Measurements from ENCODE around the gene RAB14.

Gene RAB14

DNA sequence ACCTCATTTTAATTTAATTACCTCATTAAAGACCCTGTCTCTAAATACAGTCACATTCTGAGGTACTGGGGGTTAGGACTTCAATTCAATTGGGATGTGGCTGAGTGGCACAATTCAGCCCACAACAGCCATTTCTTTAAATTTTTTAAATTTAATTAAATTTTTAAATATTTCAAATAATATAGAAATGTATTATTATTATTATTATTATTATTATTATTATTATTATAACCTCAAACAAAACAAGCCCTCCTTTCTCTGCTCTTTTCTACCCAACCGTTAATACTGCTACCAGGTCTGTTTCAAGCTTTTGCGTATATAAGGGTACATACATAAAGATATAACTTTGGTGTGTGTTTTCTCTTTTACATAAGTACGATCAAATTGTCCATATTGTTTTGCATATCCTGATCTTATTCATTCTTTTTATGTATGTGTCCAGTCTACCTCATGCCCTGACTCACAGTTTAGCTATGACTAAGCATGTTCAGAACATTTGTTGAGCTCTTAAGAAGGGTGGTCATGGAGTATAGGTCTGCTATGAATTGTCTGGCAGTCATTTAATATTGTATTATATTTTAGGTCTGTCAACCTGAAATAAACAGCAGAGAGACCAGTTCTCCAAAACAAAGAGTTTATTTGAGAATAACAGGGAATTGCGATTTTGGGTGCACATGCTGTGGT, 16.1 kb upstream of the RAB14 start:
- no peak overlapping the region for H3K9ac ChIP-seq (ENCODE audit: low read depth, low read length)
- H3K36me3 ChIP-seq (ENCODE audit: insufficient read depth, low read length) = no peaks in the 10 kb centered on the region
- H3K4me2 ChIP-seq (ENCODE audit: low read length) = no peak overlapping the region
- peaks cover 12% of the 10 kb centered on the region for H3K4me1 ChIP-seq (ENCODE audit: control insufficient read depth, insufficient read depth, low read length)
- no peaks in the 10 kb centered on the region for H3K27me3 ChIP-seq (ENCODE audit: control insufficient read depth, insufficient read depth, low read length)
- H3K4me3 ChIP-seq (ENCODE audit: low read length) = no peak overlapping the region
- no peaks in the 10 kb centered on the region for H3K9me3 ChIP-seq (replicated peaks; ENCODE audit: low read length)

GRCh38 chr9:121216271-121216805, 14.7 kb upstream of the RAB14 start:
- Histone ChIP-seq H3K9me3 (replicated peaks; ENCODE audit: low read length) (no peaks in the 10 kb centered on the region), H3K4me3 (ENCODE audit: low read length) (no peak overlapping the region), H3K27me3 (ENCODE audit: control insufficient read depth, insufficient read depth, low read length) (no peaks in the 10 kb centered on the region), H3K9ac (ENCODE audit: low read depth, low read length) (no peak overlapping the region), H3K4me1 (ENCODE audit: control insufficient read depth, insufficient read depth, low read length) (peaks cover 10% of the 10 kb centered on the region), H3K4me2 (ENCODE audit: low read length) (no peak overlapping the region), H3K36me3 (ENCODE audit: insufficient read depth, low read length) (no peaks in the 10 kb centered on the region)

DNA sequence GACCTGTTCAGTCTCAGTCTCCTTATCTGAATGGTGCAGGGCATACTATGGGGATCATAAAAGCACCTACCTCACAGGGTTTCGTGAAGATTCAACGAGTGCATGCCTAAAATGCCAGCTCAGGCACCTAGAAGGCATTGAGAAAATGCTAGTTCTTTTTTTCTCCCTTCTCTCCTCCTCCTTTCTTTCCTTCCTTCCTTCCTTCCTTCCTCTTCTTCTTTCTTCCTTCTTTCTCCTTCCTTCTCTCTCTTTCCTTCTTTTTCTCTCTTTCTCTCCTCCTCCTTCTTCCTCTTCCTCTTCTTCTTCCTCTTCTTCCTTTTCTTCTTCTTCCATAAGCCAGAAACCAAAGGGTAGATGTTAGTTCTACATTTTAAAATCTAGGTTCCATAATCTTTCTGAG, 12.3 kb upstream of the RAB14 start:
- no peak overlapping the region for H3K4me3 ChIP-seq (ENCODE audit: low read length)
- H3K9me3 ChIP-seq (replicated peaks; ENCODE audit: low read length) = no peaks in the 10 kb centered on the region
- H3K27me3 ChIP-seq (ENCODE audit: control insufficient read depth, insufficient read depth, low read length) = no peaks in the 10 kb centered on the region
- H3K4me2 ChIP-seq (ENCODE audit: low read length) = no peak overlapping the region
- no peak overlapping the region for H3K9ac ChIP-seq (ENCODE audit: low read depth, low read length)
- peaks cover 10% of the 10 kb centered on the region for H3K4me1 ChIP-seq (ENCODE audit: control insufficient read depth, insufficient read depth, low read length)
- H3K36me3 ChIP-seq (ENCODE audit: insufficient read depth, low read length) = no peaks in the 10 kb centered on the region

DNA sequence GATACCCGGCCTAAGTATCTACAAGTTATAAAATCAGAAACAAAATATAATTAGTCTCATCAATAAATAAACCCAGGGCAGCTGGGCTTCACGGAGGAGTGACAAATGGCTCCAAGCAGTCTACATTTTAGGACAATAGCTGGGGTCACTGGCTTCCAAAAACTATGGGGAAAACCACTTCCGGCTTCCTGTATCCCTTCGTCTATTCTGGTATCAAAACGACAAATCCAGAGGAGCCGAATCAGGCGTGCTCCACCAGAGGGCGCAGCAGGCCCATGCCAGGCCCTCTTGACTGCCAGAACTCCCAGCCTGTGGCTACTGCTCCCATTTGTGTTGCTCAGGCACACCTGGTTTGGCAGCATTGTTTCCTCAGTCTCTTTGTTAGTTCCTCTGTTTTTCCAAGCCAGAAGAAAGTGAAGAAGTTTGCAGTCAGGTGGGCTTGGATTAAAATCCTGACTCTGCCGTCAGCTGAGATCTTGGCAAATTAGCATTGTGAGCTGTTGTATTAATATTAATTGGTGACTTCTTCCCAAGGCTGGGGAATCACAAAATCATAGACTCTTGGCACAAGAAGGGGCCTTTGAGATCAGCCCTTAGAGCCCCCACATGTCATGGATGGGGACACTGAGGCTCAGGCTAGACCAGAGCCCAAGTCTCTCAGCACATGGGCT, 11.6 kb upstream of the RAB14 start:
- Histone ChIP-seq H3K9ac (ENCODE audit: low read depth, low read length) (peak overlapping the region; percentile 30), H3K27me3 (ENCODE audit: control insufficient read depth, insufficient read depth, low read length) (no peaks in the 10 kb centered on the region), H3K4me1 (ENCODE audit: control insufficient read depth, insufficient read depth, low read length) (peaks cover 10% of the 10 kb centered on the region), H3K9me3 (replicated peaks; ENCODE audit: low read length) (no peaks in the 10 kb centered on the region), H3K36me3 (ENCODE audit: insufficient read depth, low read length) (no peaks in the 10 kb centered on the region), H3K4me2 (ENCODE audit: low read length) (no peak overlapping the region), H3K4me3 (ENCODE audit: low read length) (no peak overlapping the region)

DNA sequence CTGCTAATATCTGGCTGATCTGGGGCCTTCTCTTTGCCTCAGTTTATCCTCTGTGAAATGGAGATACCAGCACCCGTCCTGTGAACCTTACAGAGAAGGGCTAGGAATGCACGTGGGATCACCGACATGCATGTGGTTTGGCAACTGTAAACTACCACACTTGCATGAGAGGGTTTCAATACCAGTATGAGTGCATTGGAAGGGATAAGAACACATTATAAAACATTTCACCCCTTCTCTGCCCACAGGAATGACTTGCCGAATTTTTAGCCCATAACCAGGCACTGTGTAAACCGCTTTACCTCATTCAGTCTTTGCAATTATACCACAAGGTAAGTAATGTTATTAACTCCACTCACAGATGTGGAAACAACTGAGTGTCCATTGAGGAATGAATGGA, 8.9 kb upstream of the RAB14 start:
- no peaks in the 10 kb centered on the region for H3K9me3 ChIP-seq (replicated peaks; ENCODE audit: low read length)
- H3K4me2 ChIP-seq (ENCODE audit: low read length) = no peak overlapping the region
- H3K9ac ChIP-seq (ENCODE audit: low read depth, low read length) = no peak overlapping the region
- no peaks in the 10 kb centered on the region for H3K36me3 ChIP-seq (ENCODE audit: insufficient read depth, low read length)
- peaks cover 4% of the 10 kb centered on the region for H3K4me1 ChIP-seq (ENCODE audit: control insufficient read depth, insufficient read depth, low read length)
- H3K27me3 ChIP-seq (ENCODE audit: control insufficient read depth, insufficient read depth, low read length) = no peaks in the 10 kb centered on the region
- H3K4me3 ChIP-seq (ENCODE audit: low read length) = no peak overlapping the region

DNA sequence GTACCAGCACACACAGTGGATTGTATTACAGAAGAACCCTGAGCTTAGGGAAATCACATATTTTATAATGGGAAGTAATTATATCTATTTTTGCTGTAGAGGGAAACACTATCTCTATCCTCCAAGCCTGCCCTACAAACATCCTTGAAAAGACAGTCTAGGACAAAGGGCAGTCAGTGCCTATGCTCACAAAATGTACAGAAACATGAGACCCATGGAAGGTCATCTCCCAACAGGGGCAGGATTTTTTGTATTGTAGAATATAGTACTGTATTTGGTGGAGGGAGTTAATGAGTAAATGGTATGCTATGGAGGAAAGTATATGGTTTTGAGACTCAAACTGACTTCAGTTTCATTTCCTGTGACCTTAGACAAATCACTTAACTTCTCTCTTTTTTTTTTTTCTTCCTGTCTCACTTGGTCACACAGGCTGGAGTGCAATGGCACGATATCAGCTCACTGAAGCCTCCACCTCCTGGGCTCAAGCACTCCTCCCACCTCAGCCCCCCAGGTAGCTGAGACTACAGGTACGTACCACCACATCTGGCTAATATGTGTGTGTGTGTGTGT, 5.8 kb upstream of the RAB14 start:
- H3K9ac ChIP-seq (ENCODE audit: low read depth, low read length) = no peak overlapping the region
- peaks cover under 1% of the 10 kb centered on the region for H3K4me1 ChIP-seq (ENCODE audit: control insufficient read depth, insufficient read depth, low read length)
- H3K36me3 ChIP-seq (ENCODE audit: insufficient read depth, low read length) = no peaks in the 10 kb centered on the region
- no peak overlapping the region for H3K4me2 ChIP-seq (ENCODE audit: low read length)
- H3K27me3 ChIP-seq (ENCODE audit: control insufficient read depth, insufficient read depth, low read length) = no peaks in the 10 kb centered on the region
- no peak overlapping the region for H3K4me3 ChIP-seq (ENCODE audit: low read length)
- H3K9me3 ChIP-seq (replicated peaks; ENCODE audit: low read length) = no peaks in the 10 kb centered on the region

GRCh38 chr9:121206516-121207370, 5.1 kb upstream of the RAB14 start:
- Histone ChIP-seq H3K9me3 (replicated peaks; ENCODE audit: low read length) (no peaks in the 10 kb centered on the region), H3K4me2 (ENCODE audit: low read length) (no peak overlapping the region), H3K36me3 (ENCODE audit: insufficient read depth, low read length) (no peaks in the 10 kb centered on the region), H3K4me1 (ENCODE audit: control insufficient read depth, insufficient read depth, low read length) (peaks cover 5% of the 10 kb centered on the region), H3K4me3 (ENCODE audit: low read length) (no peak overlapping the region), H3K9ac (ENCODE audit: low read depth, low read length) (no peak overlapping the region), H3K27me3 (ENCODE audit: control insufficient read depth, insufficient read depth, low read length) (no peaks in the 10 kb centered on the region)

- Histone ChIP-seq H3K4me2 (ENCODE audit: low read length) (no peak overlapping the region), H3K27me3 (ENCODE audit: control insufficient read depth, insufficient read depth, low read length) (no peaks in the 10 kb centered on the region), H3K9ac (ENCODE audit: low read depth, low read length) (no peak overlapping the region), H3K4me3 (ENCODE audit: low read length) (no peak overlapping the region), H3K4me1 (ENCODE audit: control insufficient read depth, insufficient read depth, low read length) (peaks cover 12% of the 10 kb centered on the region), H3K9me3 (replicated peaks; ENCODE audit: low read length) (no peaks in the 10 kb centered on the region), H3K36me3 (ENCODE audit: insufficient read depth, low read length) (no peaks in the 10 kb centered on the region)
Measured at GRCh38 chr9:121204611-121205010, 2.9 kb upstream of the RAB14 start.

DNA sequence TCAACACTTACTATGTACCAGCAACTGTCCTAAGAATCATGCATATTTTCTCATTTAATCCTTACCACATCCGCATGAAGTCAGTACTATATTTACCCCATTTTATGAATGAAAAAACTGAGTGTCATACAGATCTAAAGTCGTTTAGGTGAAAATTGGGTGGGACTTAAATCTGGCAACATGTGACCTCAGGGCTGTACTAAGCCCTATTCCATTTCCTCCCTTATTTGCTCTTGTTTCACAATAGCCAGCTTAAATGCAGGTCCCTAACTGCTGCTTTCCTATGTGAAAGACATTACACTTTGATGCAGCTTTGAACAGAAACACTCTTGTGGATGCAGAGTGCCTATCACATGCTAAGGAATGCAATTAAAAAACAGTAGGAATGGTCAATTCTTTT, 2.5 kb upstream of the RAB14 start:
- Histone ChIP-seq H3K4me2 (ENCODE audit: low read length) (no peak overlapping the region), H3K9me3 (replicated peaks; ENCODE audit: low read length) (no peaks in the 10 kb centered on the region), H3K36me3 (ENCODE audit: insufficient read depth, low read length) (no peaks in the 10 kb centered on the region), H3K27me3 (ENCODE audit: control insufficient read depth, insufficient read depth, low read length) (no peaks in the 10 kb centered on the region), H3K9ac (ENCODE audit: low read depth, low read length) (no peak overlapping the region), H3K4me1 (ENCODE audit: control insufficient read depth, insufficient read depth, low read length) (peaks cover 17% of the 10 kb centered on the region), H3K4me3 (ENCODE audit: low read length) (no peak overlapping the region)

DNA sequence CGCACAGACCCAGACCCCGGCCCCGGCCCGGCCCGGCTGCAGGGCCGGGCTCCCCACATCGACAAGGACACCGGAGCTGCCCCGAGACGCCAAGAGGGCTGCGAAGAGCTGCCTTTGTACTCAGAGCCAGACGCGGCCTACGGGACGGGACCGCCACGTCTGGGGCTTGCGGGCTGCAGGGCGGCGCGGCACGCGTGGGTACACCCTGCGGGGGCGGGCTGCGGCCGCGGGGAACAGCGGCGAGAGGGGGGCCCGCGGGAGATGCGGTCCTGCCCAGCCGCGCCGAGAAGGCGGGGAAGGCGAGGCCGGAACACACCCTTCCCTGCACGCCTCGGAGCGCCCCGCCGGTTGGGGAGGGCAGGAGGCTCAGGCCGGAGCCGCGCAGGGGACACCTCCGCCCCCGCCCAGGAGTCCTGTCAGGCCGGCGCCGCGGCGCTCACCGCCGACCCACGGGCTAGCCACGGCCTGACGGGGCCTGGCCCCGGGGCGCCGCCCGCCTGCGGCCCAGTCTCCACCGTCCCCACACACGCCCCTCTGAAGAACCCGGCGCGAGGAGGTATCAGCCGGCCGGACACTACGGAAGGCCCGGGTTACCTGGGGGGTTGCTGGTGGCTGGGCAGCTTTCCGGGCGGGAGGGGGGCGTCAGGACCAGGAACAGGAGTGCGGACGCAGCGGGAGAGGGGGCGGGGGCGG, 478 bp downstream of the RAB14 start:
- Histone ChIP-seq H3K4me1 (ENCODE audit: control insufficient read depth, insufficient read depth, low read length) (peaks cover 41% of the 10 kb centered on the region), H3K9ac (ENCODE audit: low read depth, low read length) (peak overlapping the region; percentile 92), H3K36me3 (ENCODE audit: insufficient read depth, low read length) (no peaks in the 10 kb centered on the region), H3K4me3 (ENCODE audit: low read length) (peak overlapping the region; percentile 75), H3K9me3 (replicated peaks; ENCODE audit: low read length) (no peaks in the 10 kb centered on the region), H3K27me3 (ENCODE audit: control insufficient read depth, insufficient read depth, low read length) (no peaks in the 10 kb centered on the region), H3K4me2 (ENCODE audit: low read length) (peak overlapping the region; percentile 93)

- peak overlapping the region; percentile 93 for H3K4me2 ChIP-seq (ENCODE audit: low read length)
- peaks cover 49% of the 10 kb centered on the region for H3K4me1 ChIP-seq (ENCODE audit: control insufficient read depth, insufficient read depth, low read length)
- no peaks in the 10 kb centered on the region for H3K27me3 ChIP-seq (ENCODE audit: control insufficient read depth, insufficient read depth, low read length)
- no peaks in the 10 kb centered on the region for H3K9me3 ChIP-seq (replicated peaks; ENCODE audit: low read length)
- H3K36me3 ChIP-seq (ENCODE audit: insufficient read depth, low read length) = no peaks in the 10 kb centered on the region
- H3K4me3 ChIP-seq (ENCODE audit: low read length) = peak overlapping the region; percentile 75
- peak overlapping the region; percentile 92 for H3K9ac ChIP-seq (ENCODE audit: low read depth, low read length)
Measured at GRCh38 chr9:121200356-121200755, 1.3 kb downstream of the RAB14 start.
